ENCODE results near the gene TTYH1.

DNA sequence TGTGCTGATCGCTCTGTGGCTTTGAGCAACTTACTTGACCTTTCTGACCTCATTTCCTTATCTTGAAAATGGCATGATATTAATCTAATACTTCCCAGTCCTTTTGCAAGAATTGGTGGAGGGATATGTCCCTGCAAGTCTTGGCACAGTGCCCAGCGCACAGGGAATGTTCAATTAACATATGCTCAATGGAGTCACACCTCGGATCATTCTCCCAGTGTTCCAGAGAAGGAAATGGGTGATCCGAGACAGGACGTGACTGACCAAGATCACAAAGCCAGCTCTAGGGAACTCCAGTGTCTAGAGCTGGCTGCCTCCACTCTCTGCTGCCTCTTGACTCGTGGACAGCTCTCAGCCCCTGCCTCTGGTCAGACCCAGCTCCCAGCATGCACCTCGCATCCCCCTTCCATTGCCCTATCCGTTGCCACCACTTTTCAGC lies 54.3 kb downstream of the TTYH1 start:
- TF ChIP-seq ARNT (IDR thresholded peaks at IDR 0.05) = no peak
- no peak for TF ChIP-seq ZNF384 (IDR thresholded peaks at IDR 0.05)
- no peak for TF ChIP-seq L3MBTL2 (conservative IDR thresholded peaks at IDR 0.05)
- no peak for TF ChIP-seq FOXK2 (IDR thresholded peaks at IDR 0.05)
- no peak for TF ChIP-seq CTBP1 (IDR thresholded peaks at IDR 0.05; ENCODE audit: borderline replicate concordance)
- TF ChIP-seq NFRKB (IDR thresholded peaks at IDR 0.05) = no peak
- no peak for TF ChIP-seq SP1 (IDR thresholded peaks at IDR 0.05)
- TF ChIP-seq LEF1 (IDR thresholded peaks at IDR 0.05; ENCODE audit: borderline replicate concordance) = no peak
- TF ChIP-seq FOXA1 (IDR thresholded peaks at IDR 0.05) = no peak
- TF ChIP-seq, protein P1, sequence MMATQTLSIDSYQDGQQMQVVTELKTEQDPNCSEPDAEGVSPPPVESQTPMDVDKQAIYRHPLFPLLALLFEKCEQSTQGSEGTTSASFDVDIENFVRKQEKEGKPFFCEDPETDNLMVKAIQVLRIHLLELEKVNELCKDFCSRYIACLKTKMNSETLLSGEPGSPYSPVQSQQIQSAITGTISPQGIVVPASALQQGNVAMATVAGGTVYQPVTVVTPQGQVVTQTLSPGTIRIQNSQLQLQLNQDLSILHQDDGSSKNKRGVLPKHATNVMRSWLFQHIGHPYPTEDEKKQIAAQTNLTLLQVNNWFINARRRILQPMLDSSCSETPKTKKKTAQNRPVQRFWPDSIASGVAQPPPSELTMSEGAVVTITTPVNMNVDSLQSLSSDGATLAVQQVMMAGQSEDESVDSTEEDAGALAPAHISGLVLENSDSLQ (IDR thresholded peaks at IDR 0.05) = no peak
- TF ChIP-seq BHLHE40 (IDR thresholded peaks at IDR 0.05; ENCODE audit: borderline replicate concordance) = no peak
- no peak for TF ChIP-seq TARDBP (IDR thresholded peaks at IDR 0.05)
- TF ChIP-seq FOXM1 (IDR thresholded peaks at IDR 0.05; ENCODE audit: borderline replicate concordance) = no peak

All from HEK293T (cell line).